ENCODE data around the gene RANGAP1.

The RANGAP1 gene

DNA sequence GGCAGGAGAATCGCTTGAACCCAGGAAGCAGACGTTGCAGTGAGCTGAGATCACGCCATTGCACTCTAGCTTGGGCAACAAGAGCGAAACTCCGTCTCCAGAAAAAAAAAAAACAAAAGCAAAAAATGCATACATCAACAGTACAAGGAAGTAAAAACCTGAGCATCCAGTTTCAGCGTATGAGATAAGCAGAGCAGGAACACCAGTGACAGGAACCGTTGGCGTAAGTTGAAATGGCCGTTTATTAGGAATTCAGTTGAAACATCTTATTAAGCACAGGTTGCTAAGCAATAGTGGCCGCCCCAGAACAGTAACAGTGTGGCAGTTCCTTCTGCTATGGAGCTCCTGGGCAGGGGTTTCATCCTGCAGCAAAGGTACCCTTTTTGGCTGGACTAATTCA lies 84.8 kb downstream of the RANGAP1 start:
- Histone ChIP-seq H3K27me3 (ENCODE audit: control insufficient read depth, insufficient read depth, low read length) (peaks cover 33% of the 10 kb centered on the region), H3K9ac (ENCODE audit: low read length) (no peak overlapping the region), H3K9me3 (ENCODE audit: control insufficient read depth, low read depth, low read length) (no peaks in the 10 kb centered on the region), H3K4me1 (ENCODE audit: control insufficient read depth, low read depth, low read length) (no peaks in the 10 kb centered on the region), H3K36me3 (ENCODE audit: control insufficient read depth, low read depth, low read length) (no peaks in the 10 kb centered on the region), H3K4me3 (ENCODE audit: low read length) (no peak overlapping the region), H3K27ac (ENCODE audit: low read length) (no peak overlapping the region)

DNA sequence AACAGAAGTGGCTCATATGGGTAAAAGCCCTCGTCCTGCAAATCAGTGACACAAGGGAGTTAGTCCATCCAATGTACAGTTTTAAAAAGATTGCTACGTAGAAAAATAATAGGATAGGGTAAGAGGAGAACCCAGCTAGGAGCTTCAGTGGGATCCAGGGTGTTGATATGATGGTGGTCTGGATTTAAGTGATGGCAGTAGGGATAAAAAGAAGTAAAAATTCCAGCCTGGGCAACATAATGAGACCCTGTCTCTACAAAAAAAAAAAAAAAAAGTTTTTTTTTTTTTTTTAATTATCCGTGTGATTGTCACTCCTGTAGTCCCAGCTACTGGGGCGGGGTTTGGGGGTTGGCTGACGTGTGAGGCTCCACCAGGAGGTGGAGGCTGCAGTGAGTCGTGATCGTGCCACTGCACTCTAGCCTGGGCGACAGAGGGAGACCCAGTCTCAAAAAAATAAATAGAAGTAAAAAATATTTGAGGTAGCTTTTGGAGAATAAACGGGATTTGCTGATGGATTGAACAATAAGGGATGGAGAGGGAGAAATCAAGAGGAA lies 87.9 kb downstream of the RANGAP1 start:
- peak overlapping the region; percentile 75 for H3K4me3 ChIP-seq (ENCODE audit: low read length)
- no peak overlapping the region for H3K9ac ChIP-seq (ENCODE audit: low read length)
- no peak overlapping the region for H3K27ac ChIP-seq (ENCODE audit: low read length)
- peaks cover 34% of the 10 kb centered on the region for H3K27me3 ChIP-seq (ENCODE audit: control insufficient read depth, insufficient read depth, low read length)
- no peaks in the 10 kb centered on the region for H3K4me1 ChIP-seq (ENCODE audit: control insufficient read depth, low read depth, low read length)
- H3K36me3 ChIP-seq (ENCODE audit: control insufficient read depth, low read depth, low read length): no peaks in the 10 kb centered on the region
- H3K9me3 ChIP-seq (ENCODE audit: control insufficient read depth, low read depth, low read length): no peaks in the 10 kb centered on the region

DNA sequence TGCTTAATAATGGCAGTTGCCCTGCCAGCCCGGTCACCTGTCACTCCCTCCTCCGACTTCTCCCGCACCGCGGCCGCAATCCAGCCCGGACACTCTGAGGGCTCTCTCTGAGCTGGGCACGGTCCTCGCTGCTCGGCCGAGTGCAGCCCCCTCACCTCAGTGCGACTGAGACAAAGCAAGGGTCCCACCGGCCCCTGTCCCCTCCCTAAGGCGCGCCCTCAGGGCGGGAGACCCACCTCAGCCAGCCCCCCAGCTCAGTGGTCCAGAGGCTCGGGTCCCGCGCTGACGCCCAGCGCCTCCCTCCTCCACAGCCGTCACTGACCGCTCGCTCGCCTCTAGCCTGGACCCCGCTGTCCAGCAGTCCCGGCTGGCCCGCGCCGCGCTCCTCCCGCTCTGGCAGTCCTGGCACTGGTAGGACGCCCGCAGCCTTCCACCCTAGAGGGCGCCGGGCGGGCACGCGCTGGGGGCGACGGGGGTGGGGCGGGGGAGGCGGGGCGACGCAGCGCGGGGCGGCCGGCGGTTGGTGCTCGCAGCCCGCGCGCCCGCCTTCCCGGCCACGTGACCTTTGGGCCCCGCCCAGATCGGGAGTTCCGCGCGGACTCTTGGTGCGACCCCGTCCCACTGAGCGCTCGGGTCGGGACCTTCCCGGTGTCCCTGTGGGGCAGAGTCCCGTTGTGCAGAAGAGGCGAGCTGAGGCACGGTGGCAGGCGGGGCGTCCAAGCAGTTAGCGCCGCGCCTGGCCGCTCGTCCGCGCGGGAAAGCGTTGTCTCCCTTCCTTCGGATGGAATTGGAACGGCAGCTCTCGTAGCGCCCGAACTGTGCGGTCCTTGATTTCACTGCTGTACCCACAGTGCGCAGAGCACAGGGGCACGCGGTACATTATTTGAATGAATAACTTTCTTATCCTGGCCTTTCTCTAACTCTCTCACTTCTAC lies 88.7 kb downstream of the RANGAP1 start:
- Histone ChIP-seq H3K27me3 (ENCODE audit: control insufficient read depth, insufficient read depth, low read length) (peaks cover 34% of the 10 kb centered on the region), H3K4me3 (ENCODE audit: low read length) (peak overlapping the region; percentile 75), H3K9me3 (ENCODE audit: control insufficient read depth, low read depth, low read length) (no peaks in the 10 kb centered on the region), H3K27ac (ENCODE audit: low read length) (no peak overlapping the region), H3K4me1 (ENCODE audit: control insufficient read depth, low read depth, low read length) (no peaks in the 10 kb centered on the region), H3K9ac (ENCODE audit: low read length) (no peak overlapping the region), H3K36me3 (ENCODE audit: control insufficient read depth, low read depth, low read length) (no peaks in the 10 kb centered on the region)
